A549 treated with CpdA at 1 μM for 4 hours (cell line): Measurements from ENCODE around the gene SLC39A9. TPM values are rescaled to one million over a fixed set of nuclear protein-coding genes. Genes with fewer than 3 reads are reported as not detected.

Source experiments
- total RNA-seq: library from RNA; stranded (reverse); fragments of 200-300 nt; extraction: Qiagen RNA extraction; gene quantifications from 5 replicates; pipeline ENCODE4 v1.2.3, GENCODE V29; 2022; ENCODE audit warnings: low read depth

SLC39A9 gene
- 37.4 to 46.7 TPM (median 40.2 TPM) in 5 replicates for total RNA-seq

DNA sequence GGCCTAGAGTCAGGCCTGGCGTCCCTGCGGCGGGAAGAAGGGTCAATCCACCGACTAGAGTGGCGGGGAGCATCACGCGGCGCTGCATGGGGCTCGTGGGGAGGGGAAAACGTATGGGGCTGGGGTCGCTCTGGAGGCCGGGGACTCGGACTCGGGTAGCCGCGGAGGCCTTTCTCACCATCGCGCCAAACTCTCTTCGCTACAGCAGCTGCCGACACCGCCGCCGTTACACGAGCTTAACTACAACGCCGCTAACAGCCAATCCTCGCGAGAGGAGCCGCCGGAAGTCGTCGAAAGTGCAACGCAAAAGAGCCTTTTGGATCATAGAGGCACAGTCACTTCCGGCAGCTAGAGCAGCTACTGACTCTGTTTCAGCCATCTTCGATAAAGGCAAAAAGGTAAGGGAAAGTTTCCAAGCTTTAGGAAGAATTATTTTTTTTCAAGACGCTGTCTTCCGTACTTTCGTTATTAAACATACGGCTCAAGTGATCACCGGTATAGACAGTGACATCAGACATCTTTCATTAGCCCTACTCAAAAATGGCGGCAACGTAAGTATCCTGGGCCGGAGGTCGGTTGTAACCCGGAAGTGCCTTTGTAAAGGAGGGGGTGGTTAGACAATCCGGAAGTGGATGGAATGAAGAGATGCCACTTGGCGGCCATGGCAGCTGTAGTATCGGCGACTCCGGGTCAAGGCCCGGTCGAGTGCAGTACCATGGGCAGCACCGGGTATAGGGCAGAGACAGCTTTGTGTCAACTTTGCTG lies at the start of gene SLC39A9, which contains the start of gene ERH:
TSS of gene SLC39A9 (plus strand) at position 640 of the 765 bp plus-strand sequence. CDS start 678 bp downstream, outside the sequence.
TSS of gene ERH (minus strand) at position 247 of the 765 bp plus-strand sequence. CDS start at position 181, 66 bp downstream.

DNA sequence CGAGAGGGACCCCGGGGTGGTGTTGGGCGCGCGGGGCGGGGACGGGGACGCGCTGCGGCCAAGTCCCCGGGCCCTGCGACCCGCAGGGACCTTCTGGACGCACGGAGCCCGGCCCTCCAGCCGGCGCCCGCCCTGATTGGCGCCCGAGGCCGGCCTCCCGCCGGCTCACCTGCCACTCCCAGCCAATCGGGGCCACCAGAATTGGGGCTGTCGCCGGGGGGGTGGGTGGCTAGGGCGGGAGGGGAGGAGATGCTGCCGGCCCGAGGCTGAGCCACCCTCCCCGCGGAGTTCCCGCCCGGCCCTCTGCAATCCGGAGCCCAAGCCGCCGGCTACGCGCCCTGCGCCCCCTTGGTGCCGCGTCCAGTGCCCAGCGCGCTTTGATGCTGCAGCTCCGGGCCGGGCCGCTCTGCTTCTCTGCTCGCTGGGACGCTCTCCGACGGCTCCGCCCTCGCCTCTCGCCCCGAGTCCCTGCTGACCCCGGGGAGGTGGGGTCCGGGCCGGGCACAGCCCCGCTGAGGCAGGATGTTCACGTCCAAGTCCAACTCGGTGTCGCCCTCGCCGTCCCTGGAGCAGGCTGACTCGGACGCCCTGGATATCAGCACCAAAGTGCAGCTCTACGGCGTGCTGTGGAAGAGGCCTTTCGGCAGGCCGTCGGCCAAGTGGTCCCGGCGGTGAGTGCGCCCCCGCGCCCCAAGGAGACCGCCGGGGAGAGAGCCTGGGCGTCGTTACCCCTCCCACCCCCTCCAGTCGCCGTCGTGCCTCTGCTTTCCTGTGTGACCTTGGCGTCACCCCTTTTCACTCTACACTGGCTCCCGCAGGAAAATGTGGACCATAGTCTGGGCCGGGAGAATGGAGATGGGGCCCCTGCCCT lies 86.2 kb downstream of the SLC39A9 start, which contains the start of gene PLEKHD1:
TSS of gene PLEKHD1 (plus strand) at position 285 of the 871 bp plus-strand sequence. CDS start at position 523, 238 bp downstream.

Other genes starting within 250 kb of the SLC39A9 start
- 14.7 to 19.1 TPM (median 18.2 TPM) in 5 replicates for gene DCAF5, start 245.6 kb upstream of the SLC39A9 start, total RNA-seq
- gene EXD2, start 207.2 kb upstream of the SLC39A9 start, total RNA-seq = 10.9 to 13.1 TPM (median 12.6 TPM) in 5 replicates
- 2.5 to 3.8 TPM (median 3.6 TPM) in 5 replicates for gene GALNT16, start 138.5 kb upstream of the SLC39A9 start, total RNA-seq
- gene ERH, start 393 bp upstream of the SLC39A9 start, total RNA-seq = 309 to 358 TPM (median 344 TPM) in 5 replicates
- 0.02 to 0.03 TPM in 2 of 5 replicates, not detected in the others for gene PLEKHD1, start 86.0 kb downstream of the SLC39A9 start, total RNA-seq
- gene CCDC177, start 176.2 kb downstream of the SLC39A9 start, total RNA-seq = not detected in 5 replicates
- gene SUSD6, start 212.9 kb downstream of the SLC39A9 start, total RNA-seq = 6.3 to 7.6 TPM (median 6.6 TPM) in 5 replicates